Thyroid gland (tissue), 4 donors: ENCODE results near the gene SPARC. TPM values are rescaled to one million over a fixed set of nuclear protein-coding genes. Genes with fewer than 3 reads are reported as not detected.

Experiments
- DNase-seq, 2 donors: peaks; one replicate each; pipeline ENCODE4 v3.0.0-alpha.2; 2019
- H3K27ac ChIP-seq, 3 donors: fragments of 200-600 bp; sonication (generic); 1 replicate in 2 of 3; 2 replicates in 1 of 3; pipeline ENCODE4 v1.5.1; 2016 to 2019; ENCODE audit warnings: mild to moderate bottlenecking in 1 of 3, moderate library complexity in 1 of 3
- H3K27me3 ChIP-seq: fragments of 200-600 bp; sonication (generic); one replicate; pipeline ENCODE4 v1.5.1; 2019
- H3K36me3 ChIP-seq, 2 donors: fragments of 200-600 bp; sonication (generic); one replicate each; pipeline ENCODE4 v1.5.1; 2016 to 2019
- H3K4me1 ChIP-seq, 2 donors: fragments of 200-600 bp; sonication (generic); one replicate each; pipeline ENCODE4 v1.5.1; 2017 to 2019
- H3K4me3 ChIP-seq, 3 donors: fragments of 200-600 bp; sonication (generic); replicated peaks in 1 of 3; 1 replicate in 2 of 3; 2 replicates in 1 of 3; pipeline ENCODE4 v1.5.1; 2016; ENCODE audit warnings: mild to moderate bottlenecking in 1 of 3
- H3K9me3 ChIP-seq: fragments of 200-600 bp; sonication (generic); one replicate; pipeline ENCODE4 v1.5.1; 2017
- CTCF ChIP-seq, 6 experiments: fragments of 200-600 bp in 3 of 6; fragments of 450-650 bp in 3 of 6; sonication (generic) in 3 of 6; IDR thresholded peaks; one replicate each; pipeline ENCODE4 v1.5.1; 2016 to 2019; ENCODE audit warnings: antibody characterized with exemption in 6 of 6, mild to moderate bottlenecking in 2 of 6, inconsistent platforms in 1 of 6, moderate library complexity in 1 of 6
- POLR2A ChIP-seq, 2 donors: fragments of 450-650 bp; IDR thresholded peaks; one replicate each; pipeline ENCODE4 v1.6.1; 2017; ENCODE audit warnings: antibody characterized with exemption in 2 of 2, mild to moderate bottlenecking in 2 of 2, moderate library complexity in 1 of 2
- WGBS, 2 donors: methylation state at CpG; one replicate each; pipeline ENCODE4 v1.1.5; 2017; 5-methylcytosine and 5-hydroxymethylcytosine counted together
- intact Hi-C: fragments of 100-400 bp; cut with DNase I; formaldehyde crosslinking; loops from one replicate; pipeline ENCODE4 v1.15.1; 2023
- total RNA-seq, 4 donors: library from RNA; depleted of rRNA; stranded (reverse); fragments of >200 nt; gene quantifications; one replicate each; pipeline ENCODE4 v1.2.3, GENCODE V29; 2016

Gene SPARC
- total RNA-seq, 4 donors from 2014 or later = 302 to 327 (median 309) TPM

DNA sequence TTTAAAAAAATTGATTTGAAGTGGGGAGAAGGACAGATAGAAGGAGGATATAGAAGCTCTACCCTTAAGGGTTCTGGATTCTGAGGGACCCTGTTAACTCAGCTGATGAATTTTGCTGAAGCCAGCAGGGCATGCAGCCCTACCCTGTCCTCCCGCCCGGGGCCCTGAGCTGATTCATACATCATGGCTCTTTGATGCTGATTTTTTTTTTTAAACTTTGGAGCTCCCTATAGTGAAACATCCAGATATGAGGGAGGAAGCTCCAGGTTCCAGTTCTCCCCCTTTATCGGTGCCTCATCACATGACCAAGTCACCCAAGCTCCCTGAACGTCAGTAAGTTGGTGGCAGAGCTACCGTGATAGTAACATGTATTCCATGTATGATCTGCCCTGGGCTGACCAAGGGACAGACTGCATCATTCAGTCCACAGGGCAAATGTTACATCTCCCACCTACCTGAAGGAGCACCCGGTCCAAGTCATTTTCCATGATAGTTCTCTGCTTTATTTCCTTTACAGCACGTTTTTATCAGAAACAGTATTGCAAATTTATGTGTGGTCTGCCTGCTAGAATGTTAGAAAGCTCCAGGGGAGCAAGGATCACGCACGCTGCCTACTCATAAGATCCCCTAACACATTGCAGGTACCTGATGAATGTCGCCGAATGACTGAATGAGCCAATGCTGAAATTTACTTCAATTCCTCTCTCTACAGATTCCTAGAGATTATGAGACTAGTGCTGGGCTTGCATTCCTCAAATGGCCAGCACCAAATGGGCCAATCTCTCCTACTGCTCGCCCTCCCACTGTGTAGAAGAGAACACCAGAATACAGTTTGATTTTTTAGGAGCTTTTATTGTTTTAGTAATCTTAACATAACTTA, 25.9 kb downstream of the SPARC start:
- Histone ChIP-seq H3K4me3 (no peak overlapping the region), H3K9me3 (no peaks in the 10 kb centered on the region), H3K27ac (no peak overlapping the region), H3K36me3 (peaks cover 31 to 40% of the 10 kb centered on the region in 2 donors), H3K27me3 (no peaks in the 10 kb centered on the region), H3K4me1 (peaks cover 0 to 22% of the 10 kb centered on the region in 2 donors)
- no peak for DNase-seq
- 73 to 78% methylated on average over 12 of the region's 12 CpGs for WGBS, 2 donors
- TF ChIP-seq POLR2A (IDR thresholded peaks at IDR 0.05) = no peak
- TF ChIP-seq CTCF (IDR thresholded peaks at IDR 0.05) = no peak
- intact Hi-C loops = no loop called here

GRCh38 chr5:151659001-151659754, 27.5 kb downstream of the SPARC start:
- peaks cover 0 to 5% of the 10 kb centered on the region in 2 donors for H3K4me1 ChIP-seq
- DNase-seq = peak; percentile 69 to 80
- TF ChIP-seq POLR2A (IDR thresholded peaks at IDR 0.05) = no peak
- TF ChIP-seq CTCF (IDR thresholded peaks at IDR 0.05) = peak; percentile 59 to 90 (median 84)
- WGBS, 2 donors = 33 to 46% methylated on average over 4 to 10 of the region's 10 CpGs
- H3K4me3 ChIP-seq = no peak overlapping the region
- intact Hi-C loops = loop anchor here (2.0 kb wide), 1 partner anchor 80 kb away; no protein-coding TSS in a partner anchor
- peaks cover 16 to 24% of the 10 kb centered on the region in 2 donors for H3K36me3 ChIP-seq
- no peaks in the 10 kb centered on the region for H3K9me3 ChIP-seq
- no peak overlapping the region for H3K27ac ChIP-seq
- H3K27me3 ChIP-seq = no peaks in the 10 kb centered on the region

DNA sequence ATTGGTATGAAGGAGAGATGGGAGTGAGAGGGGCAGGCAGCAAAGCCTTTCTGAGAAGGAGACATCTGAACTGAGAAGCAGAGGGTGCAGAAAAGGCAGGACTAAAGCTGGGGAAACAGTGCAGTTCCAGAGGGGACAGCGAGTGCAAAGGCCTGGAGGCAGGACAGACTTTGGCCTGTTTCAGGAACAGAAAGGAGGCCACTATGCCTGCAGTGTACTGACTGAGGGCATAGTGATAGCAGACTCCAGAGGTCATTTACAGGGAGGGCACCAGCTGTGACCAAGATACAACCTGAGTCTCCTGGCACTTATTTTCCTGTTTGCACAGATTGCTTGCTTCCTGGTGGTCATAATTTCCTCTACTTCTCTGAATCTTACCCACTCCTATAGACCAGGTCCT, 29.6 kb downstream of the SPARC start:
- Histone ChIP-seq H3K27ac (no peak overlapping the region), H3K36me3 (peaks cover 0 to 5% of the 10 kb centered on the region in 2 donors), H3K4me1 (no peaks in the 10 kb centered on the region), H3K27me3 (no peaks in the 10 kb centered on the region), H3K9me3 (no peaks in the 10 kb centered on the region), H3K4me3 (no peak overlapping the region)
- intact Hi-C loops = no loop called here
- no peak for TF ChIP-seq POLR2A (IDR thresholded peaks at IDR 0.05)
- TF ChIP-seq CTCF (IDR thresholded peaks at IDR 0.05) = no peak
- no peak for DNase-seq
- 88 to 95% methylated on average over 1 of the region's 1 CpG for WGBS, 2 donors

DNA sequence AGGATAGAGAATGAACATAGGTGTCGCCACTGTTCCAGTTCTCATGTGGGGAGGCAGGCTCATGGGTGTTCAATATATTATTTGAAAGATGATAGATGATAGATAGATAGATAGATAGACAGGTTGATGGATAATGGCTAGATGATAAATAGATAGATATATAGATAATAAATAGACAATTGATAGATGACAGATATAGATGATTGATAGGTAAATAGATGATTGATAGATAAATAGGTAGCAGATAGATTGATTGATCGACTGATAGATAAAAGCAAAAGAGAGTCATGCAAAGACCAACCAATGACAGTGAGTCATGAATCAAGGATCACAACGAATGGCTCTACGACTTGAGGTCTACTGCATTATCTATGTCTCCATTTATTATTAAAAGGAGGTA, 30.4 kb downstream of the SPARC start:
- TF ChIP-seq CTCF (IDR thresholded peaks at IDR 0.05) (no peak), POLR2A (IDR thresholded peaks at IDR 0.05) (no peak)
- intact Hi-C loops = no loop called here
- WGBS, 2 donors = 92% methylated on average over 4 of the region's 4 CpGs

More for the DNA sequence above, 30.4 kb downstream of the SPARC start:
- no peaks in the 10 kb centered on the region for H3K27me3 ChIP-seq
- no peak overlapping the region for H3K4me3 ChIP-seq
- DNase-seq = no peak
- no peaks in the 10 kb centered on the region for H3K9me3 ChIP-seq
- H3K36me3 ChIP-seq = no peaks in the 10 kb centered on the region
- H3K4me1 ChIP-seq = no peaks in the 10 kb centered on the region
- H3K27ac ChIP-seq = no peak overlapping the region
